GM10248 (cell line): ENCODE measurements around the gene MRPL21.
A peak's percentile ranks its signal among the peaks of the same experiment; 100 is the strongest.

Source experiments
- CTCF ChIA-PET: fragments of 300-600 bp; sonication (Branson Sonifier 250); formaldehyde crosslinking; extraction: SDS; loops from one replicate; lab custom pipeline; 2021; ENCODE audit warnings: antibody characterized with exemption; lab: Yijun Ruan, JAX
- POLR2A ChIA-PET: fragments of 350-650 bp; sonication (Branson Sonifier 250); formaldehyde crosslinking; extraction: SDS; loops from one replicate; lab custom pipeline; 2020; ENCODE audit warnings: antibody characterized with exemption; lab: Yijun Ruan, JAX
- DNase-seq: peaks from one replicate; pipeline ENCODE4 v3.0.0; 2012; ENCODE audit errors: extremely low spot score
- CTCF ChIP-seq: IDR thresholded peaks from 2 replicates; pipeline ENCODE4 v1.5.1; 2012; ENCODE audit warnings: mild to moderate bottlenecking, low read depth; ENCODE audit errors: extremely low read depth, missing control alignments, control extremely low read depth

MRPL21 gene

DNA sequence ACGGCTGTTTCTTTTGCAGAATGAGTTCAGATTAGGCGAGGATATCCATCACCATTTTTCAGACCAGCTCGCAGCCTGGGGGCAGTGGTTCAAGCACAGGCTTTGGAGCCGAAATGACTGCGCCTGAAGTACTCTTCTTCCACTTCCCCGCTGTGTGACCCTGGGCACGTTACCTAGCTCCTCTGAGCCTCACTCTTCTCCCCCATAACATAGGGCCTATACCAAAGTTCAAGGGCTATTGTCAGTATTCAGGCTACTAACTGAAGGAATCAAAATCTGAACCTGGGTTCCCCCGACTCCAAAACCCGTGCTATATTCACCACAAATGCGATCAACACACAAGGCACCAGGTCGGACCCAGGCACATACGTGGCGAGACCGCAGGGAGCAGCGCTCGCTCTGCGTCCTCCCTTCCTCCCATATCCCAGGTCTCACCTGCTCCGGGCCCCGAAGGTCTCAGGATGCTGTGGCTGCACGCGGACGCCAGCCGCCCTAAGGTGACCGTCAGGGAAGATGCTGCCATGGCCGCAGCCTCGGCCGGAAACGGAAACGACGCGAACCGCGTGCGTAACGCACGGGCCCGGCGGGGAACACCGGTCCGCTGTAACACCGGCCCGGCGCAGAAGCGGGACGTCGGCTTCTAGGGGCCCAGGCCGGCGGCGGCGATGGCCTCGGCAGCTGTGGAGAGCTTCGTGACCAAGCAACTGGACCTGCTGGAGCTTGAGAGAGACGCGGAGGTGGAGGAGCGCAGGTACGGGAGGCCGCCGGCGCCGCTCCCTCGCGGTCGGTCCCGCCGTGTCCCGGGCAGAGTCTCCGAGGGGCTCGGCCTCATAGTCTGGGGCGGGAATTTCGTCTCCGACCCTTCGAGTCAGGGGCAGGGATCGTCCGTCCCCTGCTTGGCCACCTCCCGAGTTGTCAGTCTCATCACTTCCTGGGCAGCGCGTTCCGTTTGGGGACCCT is at the start of gene MRPL21, which contains the start of gene IGHMBP2:
TSS of gene MRPL21 (minus strand) at position 545 of the 960 bp plus-strand sequence. CDS start at position 523, 22 bp downstream.
TSS of gene IGHMBP2 (plus strand) at position 604 of the 960 bp plus-strand sequence. CDS start at position 666, 62 bp downstream.
- no peak for TF ChIP-seq CTCF
- POLR2A ChIA-PET = interaction anchor here (0.6 kb wide), 1 partner anchor 49 kb away, joined by 7 read pairs; no protein-coding TSS in a partner anchor
- peak; percentile 94 for DNase-seq
- CTCF ChIA-PET = no interaction called here

GRCh38 chr11:68950762-68951161 is 47.1 kb upstream of the MRPL21 start:
- no peak for DNase-seq
- ChIA-PET POLR2A (no interaction called here), CTCF (no interaction called here)
- no peak for TF ChIP-seq CTCF

- DNase-seq = no peak
- TF ChIP-seq CTCF = peak; percentile 14
- POLR2A ChIA-PET = no interaction called here
- CTCF ChIA-PET = no interaction called here
Measured at GRCh38 chr11:68950270-68950669, 46.6 kb upstream of the MRPL21 start.

DNA sequence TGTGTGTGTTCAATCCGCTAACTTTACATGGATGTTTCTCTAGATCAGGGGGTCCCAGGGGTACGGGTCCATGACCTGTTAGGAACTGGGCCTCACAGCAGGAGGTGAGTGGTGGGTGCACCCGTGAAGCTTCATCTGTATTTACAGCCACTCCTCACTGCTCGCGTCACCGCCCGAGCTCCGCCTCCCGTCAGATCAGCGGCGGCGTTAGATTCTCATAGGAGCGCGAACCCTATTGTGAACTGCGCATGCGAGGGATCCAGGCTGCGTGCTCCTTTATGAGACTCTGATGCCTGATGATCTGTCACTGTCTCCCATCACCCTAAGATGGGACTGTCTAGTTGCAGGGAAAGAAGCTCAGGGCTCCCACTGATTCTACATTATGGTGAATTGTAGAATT is 45.3 kb upstream of the MRPL21 start:
- DNase-seq = no peak
- ChIA-PET CTCF (no interaction called here), POLR2A (no interaction called here)
- TF ChIP-seq CTCF = no peak

DNA sequence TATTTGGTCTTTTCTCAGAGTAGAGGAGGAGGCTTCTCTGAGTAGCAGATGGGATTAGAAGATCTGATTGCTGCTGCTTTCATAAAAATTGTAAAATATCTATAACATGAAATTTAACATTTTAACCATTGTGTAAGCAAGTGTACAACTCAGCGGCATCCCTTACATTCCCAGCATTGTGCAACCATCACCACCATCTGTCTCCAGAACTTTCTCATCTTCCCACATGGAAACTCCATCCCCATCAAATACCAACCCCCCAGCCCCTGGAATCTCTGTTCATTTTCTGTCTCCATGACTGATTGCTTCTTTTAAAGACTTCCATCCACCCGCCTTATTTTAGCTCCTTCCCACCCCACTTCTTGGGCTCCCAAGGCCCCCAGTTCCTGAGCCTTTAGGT is 44.9 kb upstream of the MRPL21 start:
- CTCF ChIA-PET = no interaction called here
- no peak for DNase-seq

DNA sequence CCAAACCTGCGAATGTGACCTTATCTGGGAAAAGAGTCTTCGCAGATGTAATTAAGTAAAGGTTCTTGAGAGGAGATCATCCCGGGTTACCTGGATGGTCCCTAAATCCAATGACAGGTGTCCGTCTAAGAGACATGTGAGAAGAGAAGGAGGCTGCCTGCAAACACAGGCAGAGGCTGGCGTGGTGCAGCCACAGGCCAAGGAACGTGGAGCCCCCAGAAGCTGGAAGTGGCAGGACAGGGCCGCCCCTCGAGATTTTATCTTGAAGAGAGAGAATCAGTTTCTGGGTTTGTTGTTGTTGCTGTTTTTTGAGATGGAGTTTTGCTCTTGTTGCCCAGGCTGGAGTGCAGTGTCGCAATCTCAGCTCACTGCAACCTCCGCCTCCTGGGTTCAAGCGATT is 43.5 kb upstream of the MRPL21 start:
- no peak for DNase-seq
- POLR2A ChIA-PET = no interaction called here
- CTCF ChIA-PET = no interaction called here
- no peak for TF ChIP-seq CTCF

More for the DNA sequence above, 44.9 kb upstream of the MRPL21 start:
- POLR2A ChIA-PET = no interaction called here
- TF ChIP-seq CTCF = no peak
